ENCODE data around the gene CALML5.

Gene CALML5

DNA sequence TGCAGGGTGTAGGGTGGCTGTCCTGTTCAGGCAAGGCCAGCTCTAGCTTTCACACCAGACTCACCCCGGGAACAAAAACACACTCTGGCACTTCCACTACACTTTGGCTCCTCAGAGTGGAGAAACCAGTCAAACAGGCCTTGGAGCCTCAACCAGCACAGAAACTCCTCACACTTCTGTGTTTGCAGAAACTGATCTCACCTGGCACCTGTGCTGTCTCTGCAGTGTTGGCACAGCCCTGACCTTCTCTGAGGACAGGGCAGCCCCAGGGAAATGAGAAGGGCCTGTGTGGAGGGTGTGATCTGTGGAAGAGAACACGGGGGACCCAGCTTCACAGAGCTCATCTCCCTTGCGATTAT is 4.1 kb upstream of the CALML5 start:
- FAIRE-seq (no peak), DNase-seq (ENCODE audit: insufficient read length, low spot score) (no peak)

DNA sequence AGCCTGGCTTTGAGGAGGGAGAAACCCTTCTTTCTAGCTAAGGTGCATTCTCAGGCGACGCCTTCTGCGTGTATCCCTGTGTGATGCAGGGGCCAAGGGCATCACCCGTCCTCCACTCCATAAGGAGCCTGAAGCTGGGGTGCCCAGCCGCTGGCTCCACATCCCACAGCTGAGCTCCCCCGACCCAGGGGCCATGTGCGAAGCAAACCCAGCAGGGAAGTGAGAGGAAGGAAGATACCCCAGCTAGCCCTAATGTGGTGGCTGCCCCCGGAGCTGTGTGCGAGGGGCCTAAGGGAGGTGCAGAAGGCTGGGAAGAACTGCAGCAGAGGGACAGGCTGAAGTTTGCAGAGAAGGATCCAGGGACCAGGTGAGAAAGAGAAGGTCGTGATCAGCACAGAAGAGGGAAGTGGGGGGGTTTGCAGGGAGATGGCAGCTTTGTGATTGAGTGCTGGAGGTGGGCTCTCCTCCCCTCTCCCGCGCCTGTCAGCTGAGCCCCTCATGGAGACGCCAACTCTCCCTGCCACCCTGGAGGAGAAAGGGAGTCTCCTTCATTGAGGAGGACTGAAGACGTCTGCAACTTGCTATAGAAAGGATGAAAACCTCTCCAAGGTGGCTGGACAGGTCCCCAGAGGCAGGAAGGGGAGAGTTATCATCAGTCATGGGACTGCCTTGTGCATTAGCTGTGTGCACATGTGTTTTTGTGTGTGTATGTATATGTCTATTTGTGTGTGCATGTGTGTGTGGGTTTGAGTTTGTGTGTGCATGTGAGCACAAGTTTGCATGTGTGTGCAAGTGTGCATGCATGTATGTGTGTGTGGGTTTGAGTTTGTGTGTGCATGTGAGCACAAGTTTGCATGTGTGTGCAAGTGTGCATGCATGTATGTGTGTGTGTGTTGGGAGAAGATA is 3.5 kb upstream of the CALML5 start:
- FAIRE-seq: peak; percentile 95
- no peak for DNase-seq (ENCODE audit: insufficient read length, low spot score)

DNA sequence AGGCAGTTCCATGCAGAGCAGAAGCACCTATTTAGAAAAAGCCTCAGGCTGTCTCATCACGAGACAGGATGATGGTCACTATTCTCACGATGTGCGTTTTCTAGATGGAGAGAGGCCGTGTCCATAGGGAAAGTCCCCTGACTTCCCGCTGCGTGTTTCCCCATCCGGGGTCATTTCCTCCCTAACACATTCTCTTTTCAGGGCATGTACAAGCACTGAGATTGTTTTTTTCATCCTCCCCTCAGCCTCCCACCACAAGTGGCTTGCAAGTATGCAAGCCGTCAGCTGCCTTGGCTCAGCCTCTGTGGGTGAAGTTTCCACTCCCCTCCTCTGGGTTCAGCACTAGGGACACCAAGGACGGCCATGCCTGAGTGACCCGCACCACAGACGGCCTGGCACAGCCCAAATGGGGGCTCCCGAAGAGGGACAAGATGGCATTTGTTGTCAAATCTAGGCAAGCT is 2.7 kb upstream of the CALML5 start:
- DNase-seq (ENCODE audit: insufficient read length, low spot score) (no peak), FAIRE-seq (no peak)

DNA sequence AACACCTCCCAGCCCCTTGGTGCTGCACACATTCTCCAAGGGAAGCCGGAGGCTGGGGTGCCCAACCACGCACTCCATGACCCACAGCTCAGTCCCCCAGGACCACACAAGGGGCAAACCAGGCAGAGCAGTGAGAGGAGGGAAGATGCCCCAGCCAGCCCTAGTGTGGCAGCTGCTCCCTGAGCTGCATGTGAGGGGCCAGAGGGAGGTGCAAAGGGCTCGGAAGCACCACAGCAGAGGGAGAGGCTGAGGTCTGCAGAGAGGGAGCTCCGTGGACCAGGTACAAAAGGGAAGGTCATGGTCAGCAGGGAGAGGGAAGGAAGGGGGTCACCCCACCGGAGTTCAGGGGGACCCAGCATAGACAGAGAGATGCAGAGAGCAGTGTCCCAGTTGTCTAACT is 1.5 kb upstream of the CALML5 start:
- FAIRE-seq (no peak), DNase-seq (ENCODE audit: insufficient read length, low spot score) (no peak)

DNA sequence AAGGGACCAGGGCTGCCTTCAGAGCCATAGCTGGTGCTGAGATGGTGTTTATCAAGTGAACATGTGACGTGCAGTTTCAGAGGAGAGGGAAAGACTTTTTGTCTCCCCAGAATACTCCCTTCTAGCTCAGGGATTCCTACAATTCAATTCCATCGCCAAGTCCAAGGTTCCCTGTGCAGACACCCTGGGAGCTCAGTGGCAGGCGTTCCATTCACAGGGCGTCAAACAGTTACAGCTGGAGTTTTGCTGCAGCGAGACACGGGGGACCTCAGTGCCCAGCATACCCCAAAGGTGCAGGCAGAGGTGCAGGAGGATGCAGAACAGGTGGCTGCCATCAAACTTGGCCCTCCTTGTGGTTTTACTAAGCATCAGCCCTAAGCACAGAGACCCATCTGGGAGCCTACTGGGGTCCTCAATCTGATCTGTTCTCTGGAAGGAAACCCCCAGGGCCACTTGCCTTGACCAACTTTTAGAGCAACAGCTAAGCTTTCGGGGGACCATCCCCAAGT is 846 bp upstream of the CALML5 start:
- FAIRE-seq: no peak
- DNase-seq (ENCODE audit: insufficient read length, low spot score): no peak

DNA sequence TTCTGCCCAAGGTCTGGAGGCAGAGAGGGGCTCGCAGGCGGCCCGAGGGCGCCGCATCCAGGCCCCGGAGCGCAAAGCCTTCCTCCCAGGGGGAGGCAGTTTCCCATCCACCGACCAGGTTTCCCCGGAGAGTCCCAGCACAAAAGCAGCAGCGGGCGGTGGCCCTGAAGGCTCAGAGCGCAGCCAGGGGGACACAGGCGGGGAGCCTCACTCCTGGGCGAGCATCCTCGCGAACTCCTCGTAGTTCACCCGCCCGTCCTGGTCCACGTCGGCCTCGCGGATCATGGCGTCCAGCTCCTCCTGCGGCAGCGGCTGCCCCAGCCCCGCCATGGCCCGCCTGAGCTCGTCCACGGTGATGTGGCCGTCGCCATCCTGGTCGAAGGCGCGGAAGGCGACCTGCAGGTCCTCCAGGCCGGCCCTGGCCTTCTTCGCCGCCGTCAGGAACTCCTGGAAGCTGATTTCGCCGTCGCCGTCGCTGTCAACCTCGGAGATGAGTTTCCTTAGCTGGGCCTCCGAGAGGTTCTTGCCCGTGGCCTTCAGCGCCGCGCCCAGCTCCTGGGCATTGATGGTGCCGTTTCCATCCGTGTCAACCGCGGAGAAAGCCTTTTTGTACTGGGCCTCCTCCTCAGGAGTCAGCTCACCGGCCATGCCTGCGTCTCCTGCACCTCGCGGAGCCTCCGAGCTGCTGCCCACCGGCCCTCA is 428 bp downstream of the CALML5 start:
- FAIRE-seq (no peak), DNase-seq (ENCODE audit: insufficient read length, low spot score) (no peak)

DNA sequence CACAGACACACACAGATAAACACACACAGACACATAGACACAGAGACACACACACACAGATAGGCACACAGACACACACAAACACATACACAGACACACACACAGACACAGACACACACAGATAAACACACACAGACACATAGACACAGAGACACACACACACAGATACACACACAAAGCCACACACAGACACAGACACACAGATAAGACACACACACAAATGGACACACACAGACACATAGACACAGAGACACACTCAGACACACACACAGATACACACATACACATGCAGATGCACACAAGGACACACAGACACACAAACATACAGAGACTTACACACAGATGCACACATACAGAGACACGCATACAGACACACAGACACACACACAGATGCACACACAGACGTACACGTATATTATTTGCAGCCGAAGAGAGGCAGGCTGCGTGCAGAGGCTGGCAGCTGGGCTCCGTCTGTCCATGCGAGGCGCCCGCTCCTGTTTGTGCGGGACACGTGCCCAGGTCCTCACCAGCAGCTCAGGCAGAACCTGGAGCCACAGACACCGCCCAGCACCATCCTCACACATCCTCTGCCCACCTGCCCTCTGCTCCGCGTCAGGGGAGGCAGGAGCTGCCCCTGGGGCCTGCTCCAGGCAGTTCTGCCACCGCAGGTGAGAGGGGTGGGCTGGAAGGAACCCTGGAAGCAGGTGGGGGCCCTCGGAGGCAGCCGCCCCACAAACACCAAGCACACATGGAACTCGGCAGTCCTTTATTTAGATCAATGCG is 1.2 kb downstream of the CALML5 start:
- FAIRE-seq (no peak), DNase-seq (ENCODE audit: insufficient read length, low spot score) (no peak)

DNA sequence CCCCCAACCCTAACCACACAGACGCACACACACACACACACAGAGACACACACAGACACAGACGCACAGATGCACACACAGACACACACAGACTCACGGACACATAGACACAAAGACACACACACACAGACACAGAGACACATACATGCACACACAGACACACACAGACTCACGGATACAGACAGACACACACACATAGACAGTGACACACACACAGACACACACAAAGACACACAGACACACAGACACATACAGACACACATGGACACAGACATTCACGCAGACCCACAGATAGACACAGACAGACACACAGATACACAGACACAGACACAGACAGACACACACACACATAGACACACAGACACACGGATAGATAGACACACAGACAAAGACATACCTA is 2.1 kb downstream of the CALML5 start:
- no peak for FAIRE-seq
- no peak for DNase-seq (ENCODE audit: insufficient read length, low spot score)

DNA sequence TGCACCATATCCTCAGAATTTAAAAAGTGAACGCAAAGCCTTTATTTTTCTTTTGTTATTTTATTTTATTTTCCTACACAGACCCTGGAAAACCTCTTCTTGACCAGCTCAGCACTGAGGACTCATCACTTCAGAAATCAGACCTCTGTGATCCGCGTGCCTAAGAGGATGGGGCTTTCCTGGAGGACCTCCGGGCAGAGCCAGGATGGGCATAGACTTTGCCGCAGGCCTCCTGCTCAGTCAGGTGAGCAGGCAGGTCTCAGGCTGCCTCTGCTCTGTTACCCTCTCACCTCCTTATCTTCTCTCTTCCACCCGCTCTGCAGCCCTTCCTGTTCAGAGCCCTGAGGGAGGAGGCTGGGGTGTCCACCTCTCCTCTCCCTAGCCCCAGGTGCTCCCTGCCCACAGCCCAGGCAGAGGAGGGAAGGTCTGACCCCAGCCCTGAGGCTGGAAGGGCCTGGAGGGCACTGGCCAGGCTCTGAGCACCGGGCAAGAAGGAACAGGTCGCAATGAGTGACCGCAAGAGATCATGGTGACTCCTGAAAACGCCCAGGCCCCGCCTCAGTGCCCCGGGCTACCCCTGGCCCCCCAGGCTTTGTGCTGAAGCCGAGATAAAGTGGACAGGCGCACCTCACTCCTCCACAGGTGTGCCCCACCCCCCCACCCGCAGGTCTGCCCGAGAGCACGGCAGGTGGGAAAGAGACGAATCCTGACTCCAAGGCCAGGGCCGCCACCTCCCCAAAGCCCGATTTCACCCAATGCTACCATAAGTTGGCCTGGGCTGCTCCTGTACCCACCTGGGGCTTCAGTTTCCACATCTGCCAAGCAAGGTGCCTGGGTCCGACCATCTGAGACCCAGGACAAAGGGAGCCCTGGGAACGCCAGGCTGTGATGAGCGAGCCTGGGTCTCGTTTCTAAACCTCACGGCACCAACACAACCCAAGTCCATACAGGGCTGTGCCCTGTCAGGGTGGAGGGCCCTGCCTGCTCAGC is 2.8 kb downstream of the CALML5 start:
- no peak for DNase-seq (ENCODE audit: insufficient read length, low spot score)
- no peak for FAIRE-seq

DNA sequence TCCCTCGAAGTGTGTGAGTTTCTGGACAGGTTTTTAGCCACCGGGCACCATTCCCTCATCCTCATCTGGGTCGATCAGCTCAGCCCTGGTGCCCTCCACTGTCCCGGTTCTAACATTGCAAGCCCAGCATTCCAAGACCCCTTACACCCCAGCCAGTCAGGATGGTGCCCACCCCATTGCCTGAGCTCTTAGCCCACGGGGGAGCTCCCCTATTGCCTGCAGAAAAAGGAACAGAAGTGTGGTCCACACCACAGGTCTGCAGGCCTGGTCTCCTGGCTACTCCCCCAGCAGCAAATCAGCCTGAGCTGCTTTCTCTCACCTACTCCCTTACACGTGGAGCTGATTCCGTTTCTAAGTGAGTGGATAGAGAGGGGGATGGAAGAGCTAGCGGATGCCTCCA is 4.8 kb downstream of the CALML5 start:
- FAIRE-seq (no peak), DNase-seq (ENCODE audit: insufficient read length, low spot score) (no peak)

DNA sequence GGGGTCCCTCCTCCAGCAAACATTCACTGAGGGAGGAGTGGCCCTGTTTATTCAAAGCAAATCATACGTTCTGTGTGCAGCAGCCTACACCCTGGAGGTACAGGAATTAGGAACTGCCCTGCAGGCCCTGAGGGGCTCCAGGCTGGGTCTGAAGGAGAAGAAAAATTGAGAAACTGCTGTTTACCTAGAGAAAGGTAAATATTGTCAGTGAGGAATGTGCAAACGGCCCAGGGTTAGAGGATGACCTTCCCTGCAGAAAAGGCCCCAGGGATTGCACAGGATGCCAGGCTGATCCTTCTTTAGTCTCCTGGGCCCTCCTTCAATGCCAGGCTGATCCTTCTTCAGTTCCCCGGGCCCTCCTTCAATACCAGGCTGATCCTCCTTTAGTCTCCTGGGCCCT is 5.7 kb downstream of the CALML5 start:
- FAIRE-seq (no peak), DNase-seq (ENCODE audit: insufficient read length, low spot score) (no peak)

DNA sequence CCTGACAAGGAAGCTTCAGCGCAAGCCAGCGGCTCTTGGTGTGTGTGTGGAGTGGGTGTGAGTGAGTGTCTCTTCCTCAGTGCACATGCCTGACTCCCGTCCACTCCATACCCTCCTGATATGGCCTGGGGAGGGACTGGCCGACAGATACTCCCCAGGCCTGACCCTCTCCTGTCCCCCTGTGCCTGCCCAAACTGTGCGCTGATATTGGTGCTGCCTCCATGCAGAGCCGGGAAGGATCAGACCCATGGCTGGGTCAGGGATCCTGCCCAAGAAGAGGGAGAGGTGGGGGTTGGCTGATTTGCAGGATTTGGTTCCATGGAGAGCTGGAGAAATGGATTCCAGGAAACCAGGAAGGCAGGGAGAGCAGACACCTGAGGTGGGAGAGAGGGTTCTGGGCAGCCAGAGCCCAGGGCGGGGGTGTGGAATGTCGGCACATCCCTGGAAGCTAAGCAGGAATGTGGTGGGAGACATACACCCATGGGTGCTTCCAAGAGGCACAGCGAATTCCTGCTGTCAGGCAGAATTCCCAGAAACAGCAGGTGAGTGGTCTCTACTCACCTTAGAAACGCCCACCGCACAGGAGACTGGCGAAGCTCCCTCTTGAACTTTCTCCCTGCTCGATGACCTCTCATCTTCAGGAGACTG is 6.3 kb downstream of the CALML5 start:
- DNase-seq (ENCODE audit: insufficient read length, low spot score) (no peak), FAIRE-seq (no peak)

DNA sequence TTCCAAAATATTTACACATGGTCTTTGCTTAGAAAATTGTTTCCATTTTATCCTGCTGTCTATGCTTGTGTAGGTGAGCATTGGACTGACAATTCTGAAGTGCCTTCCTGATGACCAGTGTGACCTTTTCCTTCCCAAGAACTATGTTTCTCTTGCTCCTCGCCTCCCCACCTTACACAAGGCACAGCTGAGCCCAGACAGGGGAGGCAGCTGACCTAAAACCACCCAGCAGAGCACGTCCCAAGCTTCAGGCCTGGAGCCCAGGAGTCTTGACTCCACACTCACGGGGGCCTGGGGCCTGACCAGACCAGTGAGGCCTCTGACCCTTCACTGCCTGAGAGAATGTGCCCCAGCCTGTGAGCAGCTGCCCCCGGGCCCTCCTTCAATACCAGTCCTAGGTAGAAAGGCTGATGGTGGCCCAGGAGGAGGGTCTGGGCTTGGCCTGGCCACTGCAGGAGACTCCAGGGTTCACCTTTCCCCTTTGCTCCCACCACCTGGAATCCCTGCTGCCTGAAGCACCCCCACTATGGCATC is 7.0 kb downstream of the CALML5 start:
- DNase-seq (ENCODE audit: insufficient read length, low spot score) (no peak), FAIRE-seq (no peak)

DNA sequence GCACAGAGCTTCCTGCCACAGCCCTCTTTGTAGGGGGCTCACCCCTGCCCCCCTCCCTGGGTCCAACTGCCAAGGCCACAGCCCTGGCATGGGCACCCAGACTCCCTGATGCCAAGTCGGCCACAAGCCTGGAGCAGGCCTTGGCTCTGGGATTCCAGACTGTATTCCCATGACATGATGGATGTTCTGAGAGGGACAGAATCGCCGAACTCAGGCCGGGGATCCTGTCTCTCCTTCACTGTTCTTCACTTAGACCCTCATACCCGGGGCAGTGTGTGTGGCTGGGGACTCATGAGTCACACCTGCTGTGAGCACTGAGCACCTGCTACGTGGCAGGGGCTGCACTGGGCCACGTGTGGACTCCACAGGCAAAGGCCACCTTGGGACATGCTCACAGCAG is 7.9 kb downstream of the CALML5 start:
- FAIRE-seq: no peak
- DNase-seq (ENCODE audit: insufficient read length, low spot score): no peak

DNA sequence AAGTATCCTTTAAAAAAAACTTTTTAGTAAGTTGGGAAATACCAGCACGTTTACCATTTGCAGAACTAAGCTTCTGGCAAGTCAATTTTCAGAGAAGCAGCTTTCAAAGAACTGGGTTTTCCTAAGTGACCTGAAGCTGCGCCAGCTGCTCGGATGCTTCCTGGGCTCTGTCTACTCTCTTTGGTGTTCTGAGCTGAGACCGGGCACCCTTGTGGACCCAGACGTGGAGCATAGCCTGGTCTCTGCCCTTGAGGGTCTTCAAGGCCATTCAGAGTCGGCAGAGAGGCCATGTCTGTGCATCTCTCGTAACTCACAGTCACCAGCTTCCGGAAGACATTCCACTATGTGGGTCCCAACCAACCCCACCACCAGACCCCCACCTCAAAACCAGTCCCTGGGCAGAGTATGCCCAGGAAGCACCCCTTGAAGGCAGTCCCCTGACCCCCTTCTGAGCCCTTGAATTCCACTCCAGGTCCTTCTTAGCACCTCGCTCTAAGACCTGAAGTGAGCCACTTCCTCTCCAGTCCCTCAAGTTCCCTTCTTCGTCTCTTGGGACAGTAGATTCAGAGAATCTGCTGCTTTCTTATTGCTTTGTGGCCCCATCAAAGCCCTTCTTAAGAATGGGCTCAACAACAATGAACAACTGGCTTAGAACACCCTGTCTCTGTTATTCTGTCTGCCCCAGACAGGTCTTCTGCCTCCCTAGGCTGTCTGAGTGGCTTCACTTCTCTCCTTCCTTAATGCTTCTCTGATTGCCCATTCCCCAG is 8.5 kb downstream of the CALML5 start:
- FAIRE-seq: no peak
- DNase-seq (ENCODE audit: insufficient read length, low spot score): no peak

DNA sequence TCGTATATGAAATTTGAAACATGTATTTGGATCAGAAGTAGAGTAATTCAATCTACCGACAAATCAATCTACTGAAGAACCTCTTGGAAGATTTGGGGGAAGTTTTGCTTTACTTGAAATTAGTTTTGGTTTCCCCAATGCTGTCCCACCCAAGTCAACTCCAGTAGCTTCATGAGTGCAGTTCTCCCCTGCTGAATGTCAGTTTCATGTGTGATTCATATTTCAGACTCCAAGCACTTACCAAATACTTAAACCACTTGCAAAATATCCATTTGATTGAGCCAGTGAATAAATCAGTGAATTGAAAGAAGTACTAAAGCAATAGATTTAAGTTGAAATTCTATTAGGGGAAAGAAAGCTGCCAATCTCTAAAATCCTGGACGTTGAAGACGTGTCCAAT is 9.3 kb downstream of the CALML5 start:
- FAIRE-seq: no peak
- DNase-seq (ENCODE audit: insufficient read length, low spot score): no peak

DNA sequence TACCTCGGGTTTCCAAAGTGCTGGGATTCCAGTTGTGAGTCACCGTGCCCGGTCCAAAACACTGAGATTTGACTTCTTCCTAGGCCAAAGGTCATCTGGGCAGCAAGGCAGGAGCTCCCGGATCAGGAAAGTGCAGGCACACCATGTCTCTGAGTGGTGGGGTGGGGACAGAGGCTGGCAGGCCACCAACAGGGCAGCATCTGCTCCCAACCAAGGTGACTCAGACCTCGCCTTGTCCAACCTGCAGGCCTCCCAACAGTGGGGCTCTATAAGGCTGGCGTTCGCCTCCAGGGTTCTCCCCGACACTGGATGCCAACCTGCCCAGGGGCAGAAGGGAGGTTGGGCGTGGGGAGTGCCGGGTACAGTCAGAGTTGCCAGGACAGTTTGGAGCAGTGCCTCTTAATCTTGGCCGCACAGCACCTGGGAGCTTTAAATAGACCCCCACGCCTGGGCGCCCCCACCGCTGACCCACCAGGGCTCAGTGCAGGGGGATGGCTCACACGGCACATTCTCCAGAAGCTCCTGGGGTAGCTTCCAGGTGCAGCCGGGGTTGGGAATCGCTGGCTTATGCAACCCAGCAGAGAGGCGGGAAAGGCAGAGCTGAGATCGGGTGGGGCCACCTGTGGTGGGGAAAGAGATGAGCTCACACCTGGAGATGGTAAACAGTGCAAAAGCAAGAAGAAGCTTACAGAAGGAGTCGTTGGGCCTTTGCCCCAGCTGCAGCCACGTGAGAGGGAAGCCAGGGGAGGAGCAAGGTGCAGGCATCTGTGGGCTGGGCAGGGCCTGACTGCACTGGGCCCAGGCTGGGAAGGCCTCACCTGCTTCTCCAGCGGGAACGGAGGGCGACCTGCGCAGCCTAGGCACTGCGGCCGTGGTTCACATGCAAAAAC is 10.9 kb downstream of the CALML5 start:
- DNase-seq (ENCODE audit: insufficient read length, low spot score) (no peak), FAIRE-seq (no peak)

DNA sequence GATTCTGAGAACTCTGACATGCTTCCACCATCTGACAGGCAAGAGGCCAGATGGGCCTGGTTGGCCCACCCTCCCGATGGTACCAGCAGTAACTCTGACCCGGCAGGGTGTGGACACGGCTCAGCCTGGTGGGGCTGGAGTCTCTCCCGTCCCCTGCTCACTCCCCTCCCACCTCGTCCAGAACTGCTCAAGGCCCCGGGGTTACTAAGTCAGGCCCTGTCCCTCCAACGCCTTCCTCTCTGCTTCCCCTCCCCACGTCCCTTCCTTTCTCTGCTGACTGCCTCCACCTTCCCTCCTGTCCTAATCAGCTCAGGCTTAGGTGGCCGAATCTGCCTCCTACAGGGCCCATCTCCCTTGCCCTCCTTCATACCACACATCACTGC is 12.5 kb downstream of the CALML5 start:
- FAIRE-seq: no peak
- no peak for DNase-seq (ENCODE audit: insufficient read length, low spot score)
